Fibroblast of the aortic adventitia (primary cell): ENCODE data around the gene CDKL1. TPM values are rescaled to one million over a fixed set of nuclear protein-coding genes. Genes with fewer than 3 reads are reported as not detected.
A peak's percentile ranks its signal among the peaks of the same experiment; 100 is the strongest.
"Not testable (repeated sequence)": the region's sequence is repeated elsewhere in the genome, so short reads cannot be mapped to it uniquely, and the experiment has no call there.

ENCODE experiments used
- DNase-seq: peaks from one replicate; pipeline ENCODE4 v3.0.0-alpha.2; 2010; ENCODE audit warnings: low read depth
- H3K4me3 ChIP-seq: 2 replicates; pipeline ENCODE4 v1.5.1; 2011; ENCODE audit warnings: low read depth, mild to moderate bottlenecking, control low read depth, low read length, moderate library complexity
- CTCF ChIP-seq: IDR thresholded peaks from 2 replicates; pipeline ENCODE4 v1.5.1; 2011; ENCODE audit warnings: mild to moderate bottlenecking, low read length, control low read depth, inconsistent platforms; ENCODE audit not compliant: insufficient read depth
- total RNA-seq: library from RNA; depleted of rRNA; stranded (reverse); fragments of >200 nt; gene quantifications from 2 replicates; pipeline ENCODE4 v1.2.3, GENCODE V29; 2012; ENCODE audit warnings: low replicate concordance

CDKL1 gene
- total RNA-seq, 1 donor, result 7.3 TPM

GRCh38 chr14:50364792-50365191, 31.9 kb downstream of the CDKL1 start:
- H3K4me3 ChIP-seq, result no peak overlapping the region
- no peak for DNase-seq
- no peak for TF ChIP-seq CTCF

GRCh38 chr14:50363714-50364111, 33.0 kb downstream of the CDKL1 start:
- TF ChIP-seq CTCF, result no peak
- H3K4me3 ChIP-seq, result peak overlapping the region; percentile 44
- peak; percentile 56 for DNase-seq

- no peak for TF ChIP-seq CTCF
- no peak for DNase-seq
- H3K4me3 ChIP-seq, result peak overlapping the region; percentile 44
These were observed 33.6 kb downstream of the CDKL1 start for GRCh38 chr14:50362764-50363713.

- not testable (repeated sequence) for H3K4me3 ChIP-seq, DNase-seq
These were observed 34.9 kb downstream of the CDKL1 start for GRCh38 chr14:50361473-50362403.

- no peak for TF ChIP-seq CTCF
- DNase-seq, result no peak
- H3K4me3 ChIP-seq, result no peak overlapping the region
These were observed 35.8 kb downstream of the CDKL1 start for GRCh38 chr14:50360851-50361250.

DNA sequence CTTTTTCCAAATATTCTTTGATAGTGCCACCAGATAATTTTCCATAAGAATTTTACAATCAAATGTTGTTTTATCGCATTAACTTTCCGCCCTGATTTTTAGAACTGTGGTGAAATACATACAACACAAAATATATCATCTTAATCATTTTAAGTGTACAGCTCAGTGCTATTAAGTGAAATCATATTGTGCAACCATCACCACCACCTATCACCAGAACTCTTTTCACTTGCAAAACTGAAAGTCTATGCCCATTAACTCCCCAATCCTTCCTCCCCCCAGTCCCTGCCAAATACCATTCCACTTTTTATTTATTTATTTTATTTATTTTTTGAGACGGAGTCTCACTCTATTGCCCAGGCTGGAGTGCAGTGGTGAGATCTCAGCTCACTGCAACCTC, 36.6 kb downstream of the CDKL1 start:
- no peak overlapping the region for H3K4me3 ChIP-seq
- no peak for DNase-seq
- TF ChIP-seq CTCF, result no peak

DNA sequence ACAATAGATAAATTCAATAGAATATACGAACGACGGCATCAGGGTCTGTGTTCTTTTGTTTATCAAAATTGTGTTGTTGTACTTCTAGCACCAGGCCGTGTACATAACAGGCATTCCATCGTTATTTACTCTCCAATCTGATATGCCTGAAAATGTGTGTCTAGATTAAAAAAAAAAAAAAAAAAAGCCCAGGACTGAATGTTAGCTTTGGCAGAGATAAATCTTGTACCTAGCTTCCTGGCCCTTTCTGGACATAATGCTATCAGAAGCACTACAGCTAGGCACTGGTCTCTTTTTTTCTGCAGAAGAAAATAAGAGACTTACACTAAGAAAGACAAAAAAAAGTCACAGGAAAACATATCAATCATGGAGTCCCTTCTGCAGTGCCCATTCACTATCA, 37.0 kb downstream of the CDKL1 start:
- no peak overlapping the region for H3K4me3 ChIP-seq
- no peak for TF ChIP-seq CTCF
- no peak for DNase-seq
